K562 (cell line): ENCODE measurements around the gene DIAPH3. TPM values are rescaled to one million over a fixed set of nuclear protein-coding genes. Genes with fewer than 3 reads are reported as not detected.

Source experiments
- CBX8 ChIP-seq: fragments of 200-600 bp; sonication (generic); IDR thresholded peaks from 2 replicates; pipeline ENCODE4 v1.6.1; 2012; ENCODE audit warnings: borderline replicate concordance, mixed run types, low read depth, mild to moderate bottlenecking, moderate library complexity, mixed read lengths, low read length, control low read depth, inconsistent platforms; ENCODE audit not compliant: poor library complexity, severe bottlenecking; ENCODE audit errors: extremely low read depth
- CHD7 ChIP-seq: fragments of 200-600 bp; sonication (generic); IDR thresholded peaks from one replicate; pipeline ENCODE4 v1.6.1; 2012; ENCODE audit warnings: mild to moderate bottlenecking, low read depth, low read length, inconsistent platforms
- DDX20 ChIP-seq: fragments of 450-650 bp; IDR thresholded peaks from 2 replicates; pipeline ENCODE4 v1.6.1; 2016; ENCODE audit warnings: missing genetic modification characterization, low read depth, mild to moderate bottlenecking, missing compliant biosample characterization, moderate library complexity
- ELK1 ChIP-seq: sonication (generic); formaldehyde crosslinking; IDR thresholded peaks from 2 replicates; pipeline ENCODE4 v1.8.1; 2022; ENCODE audit warnings: missing genetic modification reagents
- HMG20A ChIP-seq: fragments of 450-650 bp; formaldehyde crosslinking; conservative IDR thresholded peaks from 2 replicates; pipeline ENCODE4 v1.4.0; 2020; ENCODE audit warnings: mild to moderate bottlenecking, mixed read lengths
- MECOM ChIP-seq: fragments of 250-450 bp; sonication (Bioruptor Pico); IDR thresholded peaks from 2 replicates; pipeline ENCODE4 v1.8.0; 2022; ENCODE audit warnings: inconsistent platforms
- MEF2D ChIP-seq: conservative IDR thresholded peaks from 2 replicates; pipeline ENCODE4 v1.6.1; 2016; ENCODE audit warnings: low read depth, missing genetic modification characterization, missing compliant biosample characterization
- MXD1 ChIP-seq: fragments of 250-450 bp; sonication (Bioruptor Pico); IDR thresholded peaks from 2 replicates; pipeline ENCODE4 v1.8.0; 2021; ENCODE audit warnings: borderline replicate concordance, mild to moderate bottlenecking, moderate library complexity; ENCODE audit not compliant: poor library complexity, severe bottlenecking
- NBN ChIP-seq: fragments of 450-650 bp; IDR thresholded peaks from 2 replicates; pipeline ENCODE4 v1.6.1; 2016; ENCODE audit warnings: low read depth, mild to moderate bottlenecking
- PHB2 ChIP-seq: fragments of 450-650 bp; IDR thresholded peaks from 2 replicates; pipeline ENCODE4 v1.6.1; 2017; ENCODE audit warnings: low read depth
- SMAD3 ChIP-seq: fragments of 450-650 bp; formaldehyde crosslinking; conservative IDR thresholded peaks from 2 replicates; pipeline ENCODE4 v1.4.0; 2020; ENCODE audit warnings: mild to moderate bottlenecking
- SMARCC2 ChIP-seq: fragments of 450-650 bp; IDR thresholded peaks from 2 replicates; pipeline ENCODE4 v1.6.1; 2017; ENCODE audit warnings: antibody characterized with exemption, moderate library complexity, mild to moderate bottlenecking, low read depth
- SREBF2 ChIP-seq: sonication (generic); formaldehyde crosslinking; IDR thresholded peaks from 2 replicates; pipeline ENCODE4 v1.4.0; 2020; ENCODE audit warnings: mild to moderate bottlenecking, missing genetic modification reagents
- TEAD1 ChIP-seq, 2 experiments: fragments of 450-650 bp in 1 of 2; sonication (generic) in 1 of 2; formaldehyde crosslinking; IDR thresholded peaks; 2 replicates each; pipeline versions ENCODE4 v1.4.0 to v1.8.0; 2020 to 2022; ENCODE audit warnings: mild to moderate bottlenecking in 2 of 2, missing genetic modification reagents in 1 of 2
- ZNF140 ChIP-seq: fragments of 250-450 bp; sonication (Bioruptor Pico); IDR thresholded peaks from 2 replicates; pipeline ENCODE4 v1.8.0; 2021; ENCODE audit warnings: moderate library complexity, mild to moderate bottlenecking, inconsistent platforms
- ZNF384 ChIP-seq: IDR thresholded peaks from 2 replicates; pipeline ENCODE4 v1.6.1; 2012; ENCODE audit warnings: low read depth, low read length, improper control_type of control experiment
- polyA plus RNA-seq, 8 experiments: library from polyadenylated mRNA; depleted of rRNA in 4 of 8; stranded (reverse) in 5 of 8; unstranded in 3 of 8; fragments of >200 nt; fragmentation: Nextera tagmentation in 2 of 8; fragmentation: Illumina TruSeq in 1 of 8; extraction: Ambion mirVana in 2 of 8; extraction: Trizol in 1 of 8; gene quantifications; 2 replicates each; pipeline versions ENCODE4 v1.2.1 to v1.2.3, GENCODE V29; 2011 to 2014; ENCODE audit warnings: inconsistent platforms in 1 of 8, missing spikeins in 1 of 8
- total RNA-seq, 7 experiments: library from RNA; depleted of rRNA in 6 of 7; stranded (reverse); fragments of >200 nt in 6 of 7; fragmentation: Illumina TruSeq in 2 of 7; extraction: Trizol in 2 of 7; gene quantifications; 2 replicates each; pipeline versions ENCODE4 v1.2.1 to v1.2.3, GENCODE V29; 2011 to 2021; ENCODE audit warnings: low replicate concordance in 1 of 7

Gene DIAPH3
- total and polyA plus RNA-seq, 9 of the 15 experiments (the other 6 are each of a cell fraction or from before 2014, with no cell fraction given): 9.0 to 18.7 (median 14.7) TPM

- TF ChIP-seq ZNF140 (CRISPR knock-in tag) (no peak), MEF2D (tag) (0 out of 2 replicates have a peak, but pooled peaks have one; percentile 41), MECOM (CRISPR knock-in tag) (no peak), SMAD3 (CRISPR knock-in tag) (0 out of 2 replicates have a peak, but pooled peaks have one; percentile 48), SMARCC2 (no peak), CBX8 (no peak), NBN (no peak), ELK1 (CRISPR knock-in tag) (no peak), MXD1 (CRISPR knock-in tag) (no peak), ZNF384 (no peak), HMG20A (CRISPR knock-in tag) (no peak), PHB2 (no peak), SREBF2 (CRISPR knock-in tag) (no peak), CHD7 (no peak), DDX20 (tag) (peak; percentile 62; the same call in 1 of the 2 replicates), TEAD1 (CRISPR knock-in tag; IDR thresholded peaks at IDR 0.05) (0 out of 4 replicates have a peak, but pooled peaks of 1 of the 2 experiments have one; percentile 9)
Measured at GRCh38 chr13:60109285-60109684, 54.4 kb downstream of the DIAPH3 start (continued).
